Left hindlimb (tissue), 1 donor: ENCODE data around the gene TBXAS1.
A peak's percentile ranks its signal among the peaks of the same experiment; 100 is the strongest.
"Not testable (repeated sequence)": the region's sequence is repeated elsewhere in the genome, so short reads cannot be mapped to it uniquely, and the experiment has no call there.

Experiments
- DNase-seq: peaks from one replicate; pipeline ENCODE4 v3.0.0-alpha.2; 2018

TBXAS1 gene

GRCh38 chr7:139895141-139895829 lies 66.2 kb downstream of the TBXAS1 start:
- DNase-seq = no peak

DNA sequence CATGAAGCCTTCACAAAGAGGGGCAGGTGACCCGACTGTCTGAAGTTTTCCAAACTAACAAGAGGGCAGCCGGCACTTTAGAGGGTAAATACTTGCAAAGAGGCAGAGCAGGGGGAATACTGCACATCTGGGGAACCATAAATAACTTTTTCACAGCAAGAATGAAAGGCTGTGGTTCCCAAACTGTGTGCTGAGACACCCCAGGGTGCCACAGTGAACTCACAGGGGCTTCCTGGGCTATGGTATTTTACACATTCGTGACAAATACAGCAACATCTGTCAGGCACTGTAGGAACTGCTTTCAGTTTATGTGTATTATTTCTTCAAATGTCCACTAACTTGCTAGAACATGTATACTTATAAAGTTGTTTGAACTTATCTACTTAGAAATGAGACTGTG lies 67.2 kb downstream of the TBXAS1 start:
- no peak for DNase-seq

GRCh38 chr7:139896831-139897230 lies 67.8 kb downstream of the TBXAS1 start:
- no peak for DNase-seq

DNA sequence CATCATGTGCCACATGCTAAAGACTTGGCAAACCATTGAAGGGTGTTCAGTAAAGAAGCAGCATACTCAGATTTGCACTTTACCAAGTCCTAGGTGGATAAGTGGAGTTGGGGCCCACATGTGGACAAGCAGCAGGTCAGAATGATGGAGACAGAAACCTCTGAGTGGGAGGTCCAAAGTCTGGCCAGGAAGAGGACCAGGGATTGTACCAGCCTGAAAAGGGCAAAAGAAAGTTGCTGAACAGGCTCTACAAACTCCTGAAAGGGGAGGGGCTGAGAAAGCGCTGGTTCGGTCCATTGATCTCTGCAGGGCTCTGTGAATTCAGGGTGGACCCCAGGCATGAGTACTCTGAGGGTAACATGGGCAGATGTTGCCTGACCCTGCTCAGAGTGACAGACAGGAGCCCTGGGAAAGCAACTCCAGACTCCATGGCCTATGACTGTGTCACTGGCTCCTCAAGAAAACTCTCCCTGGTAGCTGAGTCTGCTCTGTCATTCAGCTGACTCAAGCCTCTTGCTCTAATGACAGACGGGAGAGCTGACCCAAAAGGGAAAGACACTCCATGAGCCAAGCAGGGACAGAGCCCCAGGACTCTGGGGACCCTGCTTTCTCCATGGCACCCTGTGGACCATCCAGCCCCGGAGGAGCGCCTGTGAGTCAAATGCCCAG lies 68.5 kb downstream of the TBXAS1 start:
- DNase-seq = no peak

- DNase-seq = no peak
Observed at GRCh38 chr7:139898483-139898882, 69.4 kb downstream of the TBXAS1 start.

DNA sequence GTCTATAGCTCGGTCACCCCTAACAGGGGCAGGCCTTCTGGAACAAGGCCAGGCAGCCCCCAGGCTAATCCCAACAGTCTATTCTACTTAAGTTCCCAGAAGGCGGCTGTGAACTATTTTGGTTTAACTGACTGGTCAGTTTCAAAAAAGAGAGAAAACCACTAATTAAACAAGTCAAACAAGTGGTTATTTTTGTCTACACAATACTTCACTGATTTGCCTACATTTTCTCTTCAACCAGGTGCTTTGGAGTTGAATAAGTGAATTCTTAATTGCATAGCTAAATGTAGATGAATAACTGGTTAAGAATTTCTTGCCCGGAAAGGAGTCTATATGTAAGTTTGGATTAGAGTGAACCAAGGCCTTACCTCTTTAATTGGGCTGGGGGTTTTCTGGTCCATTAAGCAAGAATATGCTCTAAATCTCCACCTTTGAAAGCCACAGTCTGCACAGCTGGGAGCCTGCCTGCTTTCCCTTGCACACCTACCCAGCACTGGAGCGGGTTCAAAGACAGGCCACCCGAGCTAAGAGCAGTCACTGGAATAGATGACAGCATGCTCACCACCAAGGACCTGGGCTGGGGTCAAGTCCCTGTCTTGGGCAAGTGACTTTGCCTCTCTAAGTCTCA lies 70.4 kb downstream of the TBXAS1 start:
- DNase-seq = no peak

GRCh38 chr7:139900326-139900725 lies 71.3 kb downstream of the TBXAS1 start:
- DNase-seq = no peak

DNA sequence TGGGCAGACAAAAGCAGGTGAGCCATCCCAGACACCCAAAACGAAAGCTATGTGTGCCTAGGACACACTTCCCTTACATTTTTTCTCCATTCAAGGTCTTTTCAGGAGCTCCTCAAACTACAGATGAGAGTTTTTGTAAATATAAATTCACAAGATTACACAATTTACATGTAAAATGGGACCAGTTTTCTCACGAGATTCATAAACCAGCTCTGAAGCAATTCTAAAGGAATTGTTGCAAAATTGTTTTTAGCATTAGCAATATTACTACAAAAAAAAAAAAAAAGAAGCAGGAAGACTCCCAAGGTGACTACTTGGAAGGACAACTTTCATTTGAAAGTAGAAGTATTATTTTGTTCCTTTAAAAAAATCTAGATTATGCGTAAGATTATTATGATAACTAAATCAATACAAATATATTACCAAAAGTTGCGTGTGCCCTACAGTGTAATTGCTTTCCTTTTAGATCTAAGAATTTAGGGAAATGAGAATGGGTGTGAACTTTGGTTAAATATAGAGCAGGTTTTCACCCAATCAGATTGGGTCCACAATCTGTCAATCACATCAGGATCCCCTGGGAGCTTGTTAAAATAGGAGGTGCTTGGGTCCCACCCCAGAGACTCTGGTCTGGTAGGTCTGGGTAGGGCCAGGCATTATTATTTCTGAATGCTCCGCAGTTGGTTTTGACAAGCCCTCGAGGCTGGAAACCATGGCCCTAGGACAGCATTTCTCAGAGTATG lies 72.2 kb downstream of the TBXAS1 start:
- no peak for DNase-seq

- no peak for DNase-seq
Observed at GRCh38 chr7:139901901-139902300, 72.8 kb downstream of the TBXAS1 start.

GRCh38 chr7:139902436-139903102 lies 73.5 kb downstream of the TBXAS1 start:
- no peak for DNase-seq

GRCh38 chr7:139903103-139903477 lies 74.0 kb downstream of the TBXAS1 start:
- DNase-seq = not testable (repeated sequence)

GRCh38 chr7:139906879-139907278 lies 77.8 kb downstream of the TBXAS1 start:
- no peak for DNase-seq

- DNase-seq = no peak
Observed at GRCh38 chr7:139908792-139909191, 79.7 kb downstream of the TBXAS1 start.

GRCh38 chr7:139909379-139910050 lies 80.5 kb downstream of the TBXAS1 start:
- DNase-seq = peak; percentile 56

- DNase-seq = no peak
Observed at GRCh38 chr7:139913021-139913844, 84.2 kb downstream of the TBXAS1 start.

DNA sequence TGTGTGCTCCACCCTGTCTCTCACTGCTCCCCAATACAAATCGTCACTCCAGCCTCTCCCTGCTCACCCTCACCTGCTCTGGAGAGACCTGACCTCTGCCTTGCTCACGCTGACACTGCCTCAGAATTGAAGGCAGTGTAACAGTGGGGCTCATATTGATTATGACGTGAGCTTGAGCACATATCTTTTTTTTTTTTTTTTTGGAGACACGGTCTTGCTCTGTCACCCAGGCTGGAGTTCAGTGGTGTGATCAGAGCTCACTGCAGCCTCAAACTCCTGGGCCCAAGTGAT lies 84.7 kb downstream of the TBXAS1 start:
- DNase-seq = no peak

DNA sequence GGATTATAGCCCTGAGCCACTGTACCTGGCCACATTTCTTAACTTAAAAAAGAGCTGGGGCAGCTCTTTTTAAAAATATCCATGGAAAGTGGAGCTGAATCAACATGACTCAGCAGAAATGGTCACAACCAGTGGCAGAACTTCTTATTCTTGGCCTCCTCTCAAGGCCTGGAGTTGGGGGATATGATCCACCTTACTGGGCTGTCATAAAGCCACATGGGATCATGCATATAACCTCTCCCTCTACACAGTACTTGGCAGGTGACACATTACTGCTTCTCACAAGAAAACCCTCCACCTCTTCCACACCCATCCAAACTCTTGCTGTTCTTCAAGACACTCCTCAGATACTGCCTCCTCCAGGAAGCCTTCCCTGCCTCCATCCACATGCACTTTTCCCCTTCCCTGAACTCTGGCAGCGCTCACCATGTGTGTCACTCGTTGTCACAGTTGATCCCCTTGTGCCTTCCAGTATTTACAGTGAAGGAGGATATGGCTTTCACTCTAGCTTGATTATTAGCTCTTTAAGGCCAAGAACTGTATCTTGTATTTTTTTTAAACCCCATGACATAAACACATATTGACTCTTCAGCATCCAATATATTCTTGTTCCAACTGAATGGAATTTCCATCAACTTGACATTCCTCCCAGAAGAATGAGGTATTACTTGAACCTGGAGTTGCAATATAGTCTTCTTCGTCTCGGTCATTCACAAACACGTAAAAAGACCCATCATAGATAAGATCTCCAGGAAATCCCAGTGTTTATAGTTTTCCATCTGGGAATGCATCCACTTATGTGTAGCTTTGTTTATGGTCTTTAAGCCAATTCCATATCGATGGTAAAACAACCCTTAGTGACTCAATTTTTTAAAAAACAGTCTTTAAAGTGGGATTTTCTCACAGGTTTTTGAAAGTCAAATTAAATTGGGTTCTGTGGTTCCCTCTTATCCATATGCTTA lies 85.5 kb downstream of the TBXAS1 start:
- no peak for DNase-seq

DNA sequence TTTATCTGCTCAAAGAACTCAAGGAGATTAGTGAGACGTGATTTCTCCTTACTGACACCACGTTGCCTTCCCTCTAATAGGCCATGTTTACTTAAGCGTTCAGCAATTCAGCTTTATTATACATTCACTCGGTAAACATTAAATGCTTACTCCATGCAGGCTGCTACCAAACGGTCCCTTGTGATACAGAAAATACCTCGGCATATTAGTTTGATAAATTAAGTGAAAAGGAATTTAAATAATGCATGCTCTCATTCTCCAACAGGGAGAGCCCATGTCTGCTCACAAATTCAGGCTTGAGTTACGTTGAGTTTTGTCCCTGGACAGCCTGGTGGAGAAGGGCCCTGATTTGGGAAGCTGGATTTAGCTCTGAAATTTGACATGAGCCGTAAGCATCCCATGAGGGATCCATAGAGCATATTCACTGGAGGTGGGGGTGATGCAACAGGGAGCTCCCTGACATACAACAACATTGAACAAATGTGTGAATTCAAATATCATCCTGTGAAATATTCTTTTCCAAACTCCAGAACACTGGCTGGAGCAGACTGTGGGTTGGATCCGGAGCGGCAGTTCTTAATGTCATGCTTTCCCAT lies 86.3 kb downstream of the TBXAS1 start:
- no peak for DNase-seq

DNA sequence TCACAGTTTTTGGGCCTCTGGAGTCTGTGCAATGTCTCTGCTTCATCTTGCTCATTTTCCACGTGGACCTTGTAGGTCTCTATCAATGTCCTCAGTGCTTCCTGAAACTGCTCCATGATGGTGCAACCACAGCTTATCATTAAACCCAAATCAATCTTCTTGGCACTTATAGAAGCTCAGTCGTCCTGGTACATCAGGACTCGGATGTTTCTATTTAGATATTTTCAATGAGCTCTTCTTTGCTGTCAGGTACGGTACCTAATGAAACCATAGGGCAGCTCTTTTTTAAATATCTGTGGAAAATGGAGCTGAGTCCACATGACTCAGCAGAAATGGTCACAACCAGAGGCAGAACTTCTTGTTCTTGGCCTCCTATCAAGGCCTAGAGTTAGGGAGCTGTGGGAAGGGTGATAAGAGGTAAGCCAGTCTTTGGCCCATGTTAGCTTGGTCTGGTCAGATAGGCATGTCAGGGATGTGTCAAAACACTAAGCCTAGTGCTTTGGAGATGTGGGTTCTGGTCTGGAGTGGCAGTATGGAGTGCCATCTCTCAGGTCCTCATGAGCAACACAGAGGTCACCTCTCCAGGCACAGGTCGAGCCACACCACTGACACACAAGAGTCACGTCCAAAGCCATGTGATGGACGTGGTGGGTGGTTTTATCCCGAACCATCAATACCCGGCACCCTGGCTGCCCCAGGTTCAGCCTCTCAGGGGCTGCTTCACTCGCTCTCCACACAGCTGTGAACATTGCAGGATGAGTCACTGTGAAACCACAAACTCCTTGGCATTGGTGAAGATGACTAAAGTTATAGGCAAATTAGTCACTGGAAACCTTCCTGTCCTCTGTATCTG lies 87.0 kb downstream of the TBXAS1 start:
- DNase-seq = no peak
